ENCODE measurements around the gene DNAJB8. TPM values are rescaled to one million over a fixed set of nuclear protein-coding genes. Genes with fewer than 3 reads are reported as not detected.

The DNAJB8 gene
- total RNA-seq, 1 experiment from 2014 or later = not detected

- Mint-ChIP-seq H3K4me3 (no peak overlapping the region), H3K27me3 (ENCODE audit: low read depth) (peaks cover 85% of the 10 kb centered on the region), H3K9me3 (no peaks in the 10 kb centered on the region; a peak in 1 of 5 replicates), H3K36me3 (ENCODE audit: insufficient read depth in 1 of 3, low read depth in 3 of 3) (no peaks in the 10 kb centered on the region; a peak in 2 of 7 replicates), H3K27ac (no peak overlapping the region), H3K4me1 (peaks cover 39 to 57% of the 10 kb centered on the region in 2 experiments)
- no peak overlapping the region for H3K4me2 ChIP-seq (ENCODE audit: insufficient read depth, insufficient read length, low read length)
- H2BK12ac ChIP-seq (ENCODE audit: insufficient read length, low read depth, low read length) = no peak overlapping the region
- no peak overlapping the region for H2BK20ac ChIP-seq (ENCODE audit: low read depth, low read length, poor library complexity, severe bottlenecking)
- peaks cover 2% of the 10 kb centered on the region; the same call in 1 of the 2 replicates for H3K4me1 ChIP-seq (ENCODE audit: insufficient read depth, low read length)
- no peak overlapping the region for H3K18ac ChIP-seq (ENCODE audit: insufficient read length, low read depth, low read length)
- no peak overlapping the region for H2AK5ac ChIP-seq (ENCODE audit: insufficient read length, low read length)
- H3K9me3 ChIP-seq (ENCODE audit: control insufficient read depth, low read depth, low read length) = no peaks in the 10 kb centered on the region
- no peak overlapping the region for H2BK5ac ChIP-seq (ENCODE audit: insufficient read length, low read length)
- H2BK15ac ChIP-seq (ENCODE audit: low read depth, low read length) = no peak overlapping the region
- H3K14ac ChIP-seq (ENCODE audit: insufficient read depth, low read length) = no peak overlapping the region
- no peaks in the 10 kb centered on the region for H3K79me2 ChIP-seq (ENCODE audit: insufficient read depth, low read length)
- no peak overlapping the region for H3K56ac ChIP-seq (ENCODE audit: insufficient read length, low read depth, low read length)
- no peak overlapping the region for H4K91ac ChIP-seq (ENCODE audit: insufficient read length, low read depth, low read length)
- no CpG with 5 or more reads among the region's 8 CpGs for WGBS (ENCODE audit: extremely low coverage, insufficient read length, low lambda C conversion rate)
- H3K23ac ChIP-seq (ENCODE audit: insufficient read length, low read depth, low read length) = no peak overlapping the region
- no peak overlapping the region for H3K4ac ChIP-seq (ENCODE audit: low read depth, low read length)
- H4K8ac ChIP-seq (replicated peaks; ENCODE audit: insufficient read length, low read depth, low read length) = no peak overlapping the region
- no peak overlapping the region for H2AFZ ChIP-seq (ENCODE audit: low read length)
- no peak overlapping the region for H3K9ac ChIP-seq (ENCODE audit: extremely low read depth, insufficient read length, low read length)
- H3T11ph ChIP-seq (ENCODE audit: low read length) = no peak overlapping the region
- H3K27me3 ChIP-seq (ENCODE audit: insufficient read depth, low read length) = peaks cover 22% of the 10 kb centered on the region; the same call in 1 of the 2 replicates
- no peak for TF ChIP-seq CTCF (conservative IDR thresholded peaks at IDR 0.05)
- H4K5ac ChIP-seq (ENCODE audit: insufficient read length, low read depth, low read length) = no peak overlapping the region
- no peaks in the 10 kb centered on the region for H4K20me1 ChIP-seq (ENCODE audit: control insufficient read depth, insufficient read depth, insufficient read length)
- peaks cover 11% of the 10 kb centered on the region for H3K23me2 ChIP-seq (ENCODE audit: insufficient read length, low read depth, low read length, poor library complexity, severe bottlenecking)
- no peaks in the 10 kb centered on the region for H3K79me1 ChIP-seq (ENCODE audit: insufficient read depth, low read depth, low read length, poor library complexity, severe bottlenecking)
- DNase-seq = no peak
- H3K27ac ChIP-seq (ENCODE audit: insufficient read length, low read depth, low read length) = no peak overlapping the region
- H2BK120ac ChIP-seq (ENCODE audit: low read depth, low read length, poor library complexity, severe bottlenecking) = no peak overlapping the region
Measured at GRCh38 chr3:128429751-128430150, 36.9 kb downstream of the DNAJB8 start.

All from H9 (cell line).